Pulmonary artery endothelial cell (primary cell): ENCODE measurements around the gene THEMIS. TPM values are rescaled to one million over a fixed set of nuclear protein-coding genes. Genes with fewer than 3 reads are reported as not detected.
"Not testable (repeated sequence)": the region's sequence is repeated elsewhere in the genome, so short reads cannot be mapped to it uniquely, and the experiment has no call there.

Experiments
- DNase-seq: peaks from one replicate; pipeline ENCODE4 v3.0.0-alpha.2; 2011; ENCODE audit warnings: low read depth, low spot score
- total RNA-seq: library from RNA; depleted of rRNA; stranded (reverse); fragments of >200 nt; gene quantifications from 2 replicates; pipeline ENCODE4 v1.2.3, GENCODE V29; 2014

Gene THEMIS
- total RNA-seq, 1 donor from 2014 or later: not detected

DNA sequence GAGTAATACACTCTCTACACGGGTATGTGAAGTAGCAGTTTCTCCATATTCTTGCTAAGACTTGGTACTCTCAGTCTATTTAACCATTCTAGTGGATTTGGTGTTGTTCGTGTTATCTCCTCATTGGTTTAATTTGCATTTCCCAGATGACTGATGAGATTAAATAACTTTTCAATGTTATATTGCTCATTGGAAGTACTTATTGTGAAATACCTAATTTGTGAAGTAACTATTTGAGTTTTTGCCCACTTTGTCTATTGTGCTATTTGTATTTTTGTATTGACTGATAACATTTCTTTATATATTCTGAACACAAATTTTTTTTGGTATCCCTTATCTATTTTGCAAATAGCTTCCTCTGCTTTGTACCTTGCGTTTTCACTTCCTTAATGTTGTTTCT, 167.9 kb downstream of the THEMIS start:
- no peak for DNase-seq

DNA sequence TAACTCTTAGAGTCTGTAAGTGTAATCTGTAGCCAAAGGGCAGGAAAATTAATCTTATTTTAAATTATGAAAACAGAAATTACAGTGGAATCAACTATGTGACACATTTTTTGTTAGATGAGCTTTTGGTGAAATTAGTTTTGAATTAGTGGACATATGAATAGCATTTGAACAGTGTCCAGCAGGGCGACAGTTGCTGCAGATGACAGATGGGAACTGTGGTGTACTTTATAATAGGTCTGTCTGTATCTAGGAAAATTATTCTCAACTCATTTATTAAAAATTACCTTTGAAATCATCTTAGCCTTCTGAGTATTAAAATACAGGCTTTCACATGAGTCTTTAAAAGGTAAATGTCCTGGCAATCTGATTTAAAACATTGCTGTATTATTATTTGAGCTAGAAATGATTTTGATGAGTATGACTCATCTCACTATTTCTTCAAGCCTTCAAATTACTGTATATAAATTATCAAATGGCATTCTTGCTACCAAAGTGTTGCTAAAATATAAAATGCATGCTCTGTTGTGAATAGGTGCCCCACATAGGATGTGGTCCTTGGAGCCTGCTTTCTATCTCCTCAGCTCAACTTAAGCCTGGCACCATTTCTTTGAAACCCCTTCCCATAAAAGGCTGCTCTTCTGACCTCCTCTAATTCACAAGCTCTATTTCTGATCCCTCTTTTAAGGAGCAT, 173.5 kb downstream of the THEMIS start:
- DNase-seq: no peak

DNA sequence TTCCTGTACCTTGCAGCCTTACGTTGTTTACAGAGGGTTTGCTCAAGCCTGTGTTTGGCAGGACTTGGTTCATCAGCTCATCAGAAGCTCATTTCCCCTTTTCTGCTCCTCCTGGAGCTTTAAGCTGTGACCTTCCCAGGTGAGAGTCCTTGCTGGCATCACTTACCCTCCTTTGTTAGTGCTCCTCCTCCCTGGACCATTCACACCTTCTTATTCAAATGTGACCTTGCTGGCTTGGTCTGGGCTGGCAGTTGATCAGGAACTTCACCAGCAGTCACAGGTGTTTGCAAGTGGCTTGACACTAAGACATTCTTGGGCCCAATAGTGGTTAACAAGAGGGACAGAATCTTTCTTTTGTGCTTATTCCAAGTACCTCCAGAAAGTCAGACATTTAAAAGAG, 175.0 kb downstream of the THEMIS start:
- no peak for DNase-seq

DNA sequence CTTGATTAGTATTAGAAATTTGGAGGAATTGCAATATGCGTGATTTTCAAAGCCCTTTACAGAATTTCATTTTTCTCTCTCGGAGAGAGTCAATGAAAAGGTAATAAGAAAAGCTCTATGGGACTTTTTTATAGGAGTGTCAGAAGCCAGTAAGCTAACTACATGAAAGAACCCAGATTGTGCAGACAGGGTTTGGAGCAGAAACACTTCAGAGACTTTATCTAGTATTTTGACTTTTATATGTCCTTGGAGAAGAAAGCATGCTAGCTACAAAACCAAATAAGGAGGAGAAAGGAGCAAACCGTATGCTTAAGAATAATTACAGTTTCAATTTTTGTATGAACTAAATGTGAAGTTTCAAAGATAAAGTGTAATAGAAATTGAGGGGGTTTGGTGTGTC, 182.2 kb downstream of the THEMIS start:
- no peak for DNase-seq

DNA sequence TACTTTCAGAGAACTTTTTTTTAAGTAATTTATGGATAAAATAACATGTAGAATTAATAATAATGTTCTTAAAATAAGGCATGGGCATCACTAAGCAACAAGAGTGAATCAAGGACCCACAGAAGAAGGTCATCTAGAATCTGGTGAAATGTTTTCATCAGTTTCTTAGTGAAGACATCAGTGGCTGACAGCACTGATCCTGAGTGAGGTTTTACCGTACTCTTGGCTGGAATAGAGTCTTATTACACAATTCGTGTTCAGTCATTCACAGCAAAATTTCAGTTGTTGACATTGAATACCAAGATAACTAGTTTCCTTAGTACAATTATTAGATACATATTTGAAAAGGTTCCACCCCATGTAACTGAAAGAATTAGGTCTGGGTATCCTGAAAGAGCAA, 183.5 kb downstream of the THEMIS start:
- no peak for DNase-seq

DNA sequence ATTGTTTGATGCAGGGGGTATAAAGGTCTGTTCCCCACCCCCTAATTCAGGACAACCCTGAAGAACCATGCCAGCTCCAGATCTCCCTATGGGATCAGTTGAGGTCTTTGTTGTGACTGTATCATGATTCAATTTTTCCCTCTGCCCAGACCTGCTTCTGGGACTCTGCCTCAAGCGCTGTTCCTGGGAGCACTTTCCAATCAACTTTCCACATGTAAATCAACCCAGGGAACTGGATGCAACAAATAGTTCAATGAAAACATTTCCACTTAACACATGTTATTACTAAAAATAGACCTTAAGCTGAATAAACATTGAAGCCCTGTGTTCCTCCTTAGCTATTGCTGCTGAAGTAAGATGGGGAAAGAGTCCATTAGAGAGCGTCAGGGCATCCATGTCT, 184.4 kb downstream of the THEMIS start:
- no peak for DNase-seq

DNA sequence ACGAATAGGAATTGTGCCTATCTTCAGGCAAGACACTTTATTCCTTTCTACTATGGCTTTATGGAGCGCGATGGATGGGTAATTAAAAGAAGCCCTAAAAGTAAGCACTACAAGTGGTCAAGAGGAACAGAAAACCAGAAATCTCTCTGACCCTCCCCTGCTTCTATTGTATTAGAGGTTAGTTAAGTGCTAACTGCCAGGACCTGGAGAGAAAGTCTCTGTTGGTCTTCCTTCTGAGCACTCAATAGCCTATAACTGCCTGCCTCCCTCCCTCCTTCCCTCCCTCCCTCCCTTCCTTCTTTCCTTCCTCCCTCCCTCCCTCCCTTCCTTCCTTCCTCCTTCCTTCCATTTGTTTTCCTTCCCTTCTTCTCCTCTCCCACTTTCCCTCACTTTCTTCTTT, 190.2 kb downstream of the THEMIS start:
- DNase-seq: no peak

DNA sequence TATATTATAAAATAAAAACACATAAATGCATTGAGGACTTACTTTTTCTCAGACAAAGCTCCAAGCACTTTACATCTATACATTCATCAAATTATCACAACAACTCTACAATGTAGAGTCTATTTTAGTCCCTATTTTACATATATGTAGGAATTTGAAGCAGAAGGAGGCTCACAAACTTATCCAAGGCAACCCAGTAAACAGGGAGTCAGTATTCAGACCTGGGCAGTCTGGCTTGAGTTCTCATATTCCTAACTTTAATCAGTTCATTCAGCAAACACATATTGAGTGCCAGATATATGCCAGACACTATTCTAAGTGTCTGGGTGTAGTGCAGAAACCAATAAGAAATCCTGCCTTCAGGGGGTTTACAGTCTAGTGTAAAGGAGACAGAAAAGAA, 194.6 kb downstream of the THEMIS start:
- no peak for DNase-seq

DNA sequence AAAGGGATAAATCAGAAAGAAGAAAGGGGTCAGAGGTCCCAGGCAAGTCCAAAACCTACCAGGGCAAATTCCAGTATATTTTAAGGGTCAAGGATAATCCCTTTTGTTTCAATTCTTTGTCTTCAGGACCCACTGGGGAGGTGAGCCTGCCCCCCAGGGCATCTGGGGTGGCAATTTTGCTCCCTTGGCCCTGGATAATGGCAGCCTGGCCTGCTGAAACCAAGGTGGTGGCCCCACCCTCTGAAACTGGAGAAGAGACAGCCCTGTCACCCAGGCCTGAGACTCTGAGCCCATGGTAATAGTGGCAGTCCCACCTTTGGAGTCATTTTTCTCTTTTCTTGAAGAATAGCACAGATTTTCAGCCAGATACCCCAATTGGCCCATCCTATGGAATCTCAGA, 205.8 kb downstream of the THEMIS start:
- DNase-seq: no peak

DNA sequence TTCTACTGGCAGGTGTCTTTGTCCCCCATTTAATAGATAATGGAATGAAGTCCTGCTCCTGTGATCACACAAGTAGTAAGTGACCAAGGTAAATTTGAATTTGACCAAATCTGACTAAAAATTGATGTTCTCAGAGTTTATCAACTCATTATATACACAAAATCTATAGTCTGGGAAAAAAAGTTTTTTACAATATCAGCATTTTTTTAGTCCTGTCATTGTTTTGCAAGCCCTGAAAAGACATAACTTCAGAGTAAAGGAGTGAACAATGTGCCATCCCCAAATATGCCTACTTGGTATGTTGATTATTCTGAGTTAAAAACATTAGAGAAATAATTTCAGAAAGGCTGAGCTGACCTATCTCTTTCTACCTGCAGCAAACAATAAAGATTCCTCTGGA, 209.7 kb downstream of the THEMIS start:
- no peak for DNase-seq

DNA sequence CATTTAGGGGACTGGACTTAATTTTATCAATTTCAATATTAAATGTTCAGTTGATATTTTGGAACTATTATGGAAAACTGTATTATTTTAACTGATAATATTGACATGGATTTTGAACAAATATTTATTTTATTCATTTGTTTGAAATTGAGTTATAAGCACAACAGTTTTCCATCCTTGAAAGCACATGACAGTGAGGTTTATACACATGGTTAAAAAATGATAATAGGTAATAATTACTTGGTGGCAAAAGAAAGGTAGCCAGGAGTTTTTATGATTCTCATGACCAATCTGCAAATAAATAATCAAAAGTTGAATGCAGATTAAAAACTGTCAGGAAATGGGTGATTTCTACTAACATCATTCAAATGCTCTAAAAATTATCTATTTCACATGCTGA, 210.3 kb downstream of the THEMIS start:
- DNase-seq: no peak

DNA sequence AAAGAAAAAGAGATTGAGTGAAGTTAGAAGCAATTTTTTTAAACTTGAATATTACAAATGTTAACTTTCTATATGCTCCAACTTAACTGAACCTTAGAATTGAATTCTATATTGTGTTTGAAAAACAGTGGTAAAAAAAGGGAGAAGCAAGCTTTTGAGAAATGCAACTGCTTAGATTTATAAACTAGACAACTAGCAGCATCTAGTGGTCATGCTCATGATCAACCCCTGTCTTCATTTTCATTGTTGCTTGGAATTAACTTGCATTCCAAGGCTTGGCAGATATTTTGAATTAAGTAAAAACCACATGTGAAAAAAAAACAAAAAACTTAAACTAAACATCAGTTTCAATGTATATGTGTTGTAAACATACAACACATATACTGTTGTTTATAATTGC, 210.8 kb downstream of the THEMIS start:
- DNase-seq: no peak

DNA sequence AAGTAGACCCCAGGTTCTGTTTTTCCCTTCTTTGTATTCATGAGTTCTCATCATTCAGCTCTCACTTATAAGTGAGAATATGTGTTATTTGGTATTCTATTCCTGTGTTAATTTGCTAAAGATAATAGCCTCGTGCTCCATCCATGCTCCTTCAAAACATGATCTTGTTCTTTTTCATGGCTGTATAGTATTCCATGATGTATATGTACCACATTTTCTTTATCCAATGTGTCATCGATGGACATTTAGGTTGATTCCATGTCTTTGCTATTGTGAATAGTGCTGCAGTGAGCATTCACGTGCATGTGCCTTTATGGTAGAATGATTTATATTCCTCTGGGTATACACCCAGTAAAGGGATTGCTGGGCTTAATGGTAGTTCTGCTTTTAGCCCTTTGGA, 213.4 kb downstream of the THEMIS start:
- not testable (repeated sequence) for DNase-seq

DNA sequence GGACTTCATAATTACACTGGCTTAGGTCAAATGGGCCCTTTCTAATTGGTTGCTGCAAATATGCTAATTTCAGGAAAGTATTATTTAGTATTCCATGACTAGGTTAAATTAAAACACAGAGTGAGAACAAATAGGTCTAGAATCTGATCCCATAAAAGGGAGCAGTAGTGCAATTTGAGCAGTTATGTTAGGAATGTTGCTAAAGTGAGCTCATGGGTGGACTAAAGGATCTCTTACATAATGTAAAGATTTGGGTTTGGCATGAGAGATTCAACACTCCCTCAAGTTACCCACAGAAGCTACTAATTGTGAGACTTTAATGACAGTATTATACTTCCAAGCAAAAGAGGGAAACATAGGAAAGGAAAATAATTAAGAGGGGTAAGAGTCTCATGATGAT, 214.8 kb downstream of the THEMIS start:
- DNase-seq: no peak

DNA sequence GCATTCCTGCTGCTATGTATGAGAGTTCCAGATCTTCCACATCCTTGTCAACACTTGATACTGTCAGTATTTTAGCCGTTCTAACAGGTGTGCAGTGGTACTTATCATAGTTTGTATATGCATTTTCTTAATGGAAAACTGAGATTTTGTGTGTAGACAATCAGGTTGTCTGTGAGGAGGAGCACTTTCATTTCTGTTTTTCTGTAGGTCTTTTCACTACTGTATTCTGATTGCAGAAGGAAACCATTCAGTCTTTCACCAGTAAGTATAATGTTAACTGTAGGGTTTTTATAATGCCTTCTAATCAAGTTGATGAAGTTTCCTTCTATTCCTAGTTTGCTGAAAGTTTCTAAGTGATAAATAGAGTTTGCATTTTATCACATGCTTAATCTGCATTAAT, 216.4 kb downstream of the THEMIS start:
- no peak for DNase-seq
